GM18499 (cell line): ENCODE measurements around the gene P2RX2.

Experiments
- ATAC-seq: cut with Tn5 transposase; IDR thresholded peaks from one replicate; pipeline ENCODE4 v1.9.1; 2021; ENCODE audit warnings: moderate number of reproducible peaks; ENCODE audit not compliant: insufficient read depth, unreplicated experiment

Gene P2RX2

DNA sequence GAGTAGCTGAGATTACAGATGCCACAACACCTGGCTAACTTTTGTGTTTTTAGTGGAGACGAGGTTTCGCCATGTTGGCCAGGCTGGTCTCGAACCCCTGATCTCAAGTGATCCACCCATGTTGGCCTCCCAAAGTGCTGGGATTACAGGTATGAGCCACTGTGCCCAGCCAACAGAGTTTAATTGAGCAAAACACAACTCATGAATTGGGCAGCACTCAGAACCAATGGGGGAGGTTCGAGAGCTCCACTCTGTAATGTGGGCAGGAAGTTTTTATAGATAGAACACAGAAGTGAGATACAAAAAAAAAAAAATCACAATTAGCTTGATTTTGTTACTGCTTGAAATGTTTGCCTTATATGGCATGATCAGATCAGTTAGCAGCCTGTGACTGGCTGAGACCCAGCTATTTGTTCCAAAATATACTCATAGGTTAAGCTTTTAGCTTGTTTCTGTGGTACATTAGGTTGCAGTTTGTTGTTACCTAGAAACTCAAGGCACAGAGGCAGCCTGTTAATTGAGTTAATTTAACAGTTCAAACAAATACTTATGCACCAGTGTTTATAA, 1.4 kb upstream of the P2RX2 start:
- ATAC-seq: no peak

DNA sequence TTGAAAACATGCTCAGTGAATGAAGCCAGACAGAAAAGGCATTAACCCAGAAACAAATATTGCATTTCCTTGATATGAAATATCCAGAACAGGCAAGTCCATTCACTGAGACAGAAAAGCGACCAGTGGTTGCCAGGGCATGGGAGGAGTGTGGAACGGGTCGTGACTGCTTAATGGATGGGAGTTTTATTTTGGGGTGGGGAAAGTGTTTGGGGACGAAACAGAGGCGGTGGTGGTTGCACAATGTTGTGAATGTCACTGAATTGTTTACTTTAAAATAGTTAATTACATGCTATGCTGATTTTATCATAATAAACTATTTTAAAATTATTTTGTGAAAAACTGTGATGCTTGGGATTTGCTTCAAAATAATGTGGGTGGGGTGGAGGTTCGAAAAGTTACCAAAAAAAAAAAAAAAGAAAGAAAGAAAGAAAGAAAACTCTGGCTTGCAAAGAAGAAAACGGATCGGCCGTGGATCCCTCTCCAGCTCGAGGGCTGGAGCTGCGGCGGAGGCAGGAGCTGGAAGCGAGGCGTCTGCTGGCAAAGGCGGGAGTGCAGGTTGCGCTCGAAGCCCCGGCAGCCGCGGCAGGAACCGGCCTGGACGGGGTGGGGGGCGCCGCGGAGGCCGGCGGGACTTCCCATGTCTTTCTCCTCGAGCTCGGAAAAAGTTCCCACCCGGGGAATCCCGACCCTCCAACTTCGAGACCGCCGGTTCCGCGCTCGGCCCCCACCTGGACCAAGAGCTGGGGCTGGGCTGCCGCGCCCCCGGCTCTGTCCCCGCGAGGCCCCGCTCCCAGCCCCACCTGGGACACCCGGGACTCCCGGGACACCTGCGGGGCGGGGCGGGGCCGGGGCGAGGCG, 524 bp upstream of the P2RX2 start:
- ATAC-seq: no peak

DNA sequence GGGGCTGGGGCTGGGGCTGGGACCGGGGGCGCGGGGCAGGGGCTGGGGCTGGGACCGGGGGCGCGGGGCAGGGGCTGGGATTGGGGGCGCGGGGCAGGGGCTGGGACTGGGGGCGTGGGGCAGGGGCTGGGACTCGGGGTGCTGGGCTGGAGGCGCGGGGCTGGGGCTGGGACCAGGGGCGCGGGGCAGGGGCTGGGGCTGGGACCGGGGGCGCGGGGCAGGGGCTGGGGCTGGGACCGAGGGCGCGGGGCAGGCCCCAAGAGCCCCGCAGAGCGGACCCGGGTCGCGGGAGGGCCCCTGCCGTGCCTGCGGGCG, 452 bp downstream of the P2RX2 start:
- ATAC-seq: no peak

DNA sequence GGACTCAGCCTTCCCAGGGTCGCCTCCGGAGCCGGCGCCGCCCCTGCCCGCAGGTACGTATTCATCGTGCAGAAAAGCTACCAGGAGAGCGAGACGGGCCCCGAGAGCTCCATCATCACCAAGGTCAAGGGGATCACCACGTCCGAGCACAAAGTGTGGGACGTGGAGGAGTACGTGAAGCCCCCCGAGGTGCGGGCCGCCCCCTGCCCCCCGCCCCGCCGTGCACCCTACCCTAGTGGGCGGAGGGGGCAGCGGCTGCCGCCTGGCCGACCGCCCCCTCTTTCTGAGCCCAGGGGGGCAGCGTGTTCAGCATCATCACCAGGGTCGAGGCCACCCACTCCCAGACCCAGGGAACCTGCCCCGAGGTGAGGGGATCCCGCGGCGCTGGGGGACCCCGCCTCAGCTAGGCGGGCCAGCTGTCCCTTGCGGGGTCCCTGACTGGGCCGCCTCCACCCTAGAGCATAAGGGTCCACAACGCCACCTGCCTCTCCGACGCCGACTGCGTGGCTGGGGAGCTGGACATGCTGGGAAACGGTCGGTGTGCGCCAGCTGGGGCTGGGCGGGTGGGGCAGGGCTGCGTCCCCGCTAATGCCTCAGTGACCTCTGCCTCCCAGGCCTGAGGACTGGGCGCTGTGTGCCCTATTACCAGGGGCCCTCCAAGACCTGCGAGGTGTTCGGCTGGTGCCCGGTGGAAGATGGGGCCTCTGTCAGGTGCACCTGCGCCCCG, 973 bp downstream of the P2RX2 start:
- no peak for ATAC-seq

DNA sequence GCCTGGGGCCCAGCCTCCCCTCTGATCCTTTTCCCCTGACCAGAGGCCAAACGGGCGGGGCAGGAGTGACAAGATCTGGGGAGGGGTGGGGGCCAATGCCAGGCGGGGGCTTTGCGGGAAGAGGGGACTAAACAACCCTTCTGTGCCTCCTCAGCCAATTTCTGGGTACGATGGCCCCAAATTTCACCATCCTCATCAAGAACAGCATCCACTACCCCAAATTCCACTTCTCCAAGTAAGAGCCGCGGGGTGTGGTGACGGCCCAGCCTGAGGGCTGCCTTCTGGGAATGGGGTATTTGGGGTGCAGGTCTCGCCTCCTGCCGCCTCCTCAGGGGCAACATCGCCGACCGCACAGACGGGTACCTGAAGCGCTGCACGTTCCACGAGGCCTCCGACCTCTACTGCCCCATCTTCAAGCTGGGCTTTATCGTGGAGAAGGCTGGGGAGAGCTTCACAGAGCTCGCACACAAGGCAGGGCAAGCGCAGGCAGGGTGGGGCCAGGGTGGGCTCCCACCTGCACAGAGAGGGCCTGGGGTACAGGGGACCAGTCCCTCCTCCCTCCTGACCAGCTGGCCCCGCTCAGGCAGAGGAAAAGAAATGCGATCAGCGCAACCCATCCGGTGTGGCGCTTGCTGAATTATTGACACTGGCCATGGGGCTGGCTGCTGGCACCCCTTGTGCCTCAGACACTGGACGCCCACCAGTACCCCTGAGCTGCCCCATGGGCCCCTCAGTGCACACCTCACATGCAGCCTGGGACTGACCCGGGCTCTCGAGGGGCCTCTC, 1.7 kb downstream of the P2RX2 start:
- no peak for ATAC-seq

DNA sequence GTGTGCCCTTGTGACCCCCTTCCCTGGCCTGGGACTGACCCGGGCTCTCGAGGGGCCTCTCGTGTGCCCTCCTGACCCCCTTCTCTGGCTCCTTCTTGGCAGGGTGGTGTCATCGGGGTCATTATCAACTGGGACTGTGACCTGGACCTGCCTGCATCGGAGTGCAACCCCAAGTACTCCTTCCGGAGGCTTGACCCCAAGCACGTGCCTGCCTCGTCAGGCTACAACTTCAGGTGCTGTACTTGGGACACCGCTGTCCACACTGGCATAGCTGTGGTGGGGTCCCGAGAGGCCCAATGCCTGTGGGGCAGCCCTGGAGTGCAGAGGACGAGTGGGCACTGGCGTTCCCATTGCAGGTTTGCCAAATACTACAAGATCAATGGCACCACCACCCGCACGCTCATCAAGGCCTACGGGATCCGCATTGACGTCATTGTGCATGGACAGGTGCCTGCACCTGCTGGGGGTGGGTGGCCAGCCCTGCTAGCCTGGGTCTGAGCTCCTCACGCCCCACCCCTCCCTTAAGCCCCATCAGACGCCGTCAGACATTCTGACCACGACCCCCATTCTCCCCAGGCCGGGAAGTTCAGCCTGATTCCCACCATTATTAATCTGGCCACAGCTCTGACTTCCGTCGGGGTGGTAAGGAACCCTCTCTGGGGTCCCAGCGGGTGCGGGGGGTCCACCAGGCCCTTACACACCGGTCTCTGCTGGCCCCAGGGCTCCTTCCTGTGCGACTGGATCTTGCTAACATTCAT, 2.5 kb downstream of the P2RX2 start:
- no peak for ATAC-seq

DNA sequence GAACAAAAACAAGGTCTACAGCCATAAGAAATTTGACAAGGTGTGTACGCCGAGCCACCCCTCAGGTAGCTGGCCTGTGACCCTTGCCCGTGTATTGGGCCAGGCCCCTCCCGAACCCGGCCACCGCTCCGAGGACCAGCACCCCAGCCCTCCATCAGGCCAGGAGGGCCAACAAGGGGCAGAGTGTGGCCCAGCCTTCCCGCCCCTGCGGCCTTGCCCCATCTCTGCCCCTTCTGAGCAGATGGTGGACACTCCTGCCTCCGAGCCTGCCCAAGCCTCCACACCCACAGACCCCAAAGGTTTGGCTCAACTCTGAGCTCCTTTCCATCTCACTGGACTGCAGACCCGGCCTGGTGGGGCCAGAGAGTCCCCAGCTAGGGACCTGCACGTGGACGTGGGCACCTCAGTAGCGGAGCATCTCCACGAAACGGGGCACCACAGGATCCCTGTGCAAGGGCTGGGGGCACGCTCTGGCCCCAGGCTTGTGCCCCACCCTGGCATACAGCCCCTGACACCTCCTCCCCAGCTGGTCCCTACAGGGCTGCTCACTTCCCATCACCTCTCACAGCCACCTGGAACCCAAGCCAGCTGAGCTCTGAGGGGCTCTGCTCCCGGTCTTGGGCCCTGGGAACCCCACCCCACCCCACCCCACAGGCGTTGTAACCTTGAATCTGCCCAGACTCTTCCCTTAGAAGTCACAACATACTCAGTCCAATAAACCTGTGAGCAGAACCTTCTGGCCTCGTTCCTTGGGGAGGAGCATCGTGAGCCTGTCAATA, 3.3 kb downstream of the P2RX2 start:
- no peak for ATAC-seq

DNA sequence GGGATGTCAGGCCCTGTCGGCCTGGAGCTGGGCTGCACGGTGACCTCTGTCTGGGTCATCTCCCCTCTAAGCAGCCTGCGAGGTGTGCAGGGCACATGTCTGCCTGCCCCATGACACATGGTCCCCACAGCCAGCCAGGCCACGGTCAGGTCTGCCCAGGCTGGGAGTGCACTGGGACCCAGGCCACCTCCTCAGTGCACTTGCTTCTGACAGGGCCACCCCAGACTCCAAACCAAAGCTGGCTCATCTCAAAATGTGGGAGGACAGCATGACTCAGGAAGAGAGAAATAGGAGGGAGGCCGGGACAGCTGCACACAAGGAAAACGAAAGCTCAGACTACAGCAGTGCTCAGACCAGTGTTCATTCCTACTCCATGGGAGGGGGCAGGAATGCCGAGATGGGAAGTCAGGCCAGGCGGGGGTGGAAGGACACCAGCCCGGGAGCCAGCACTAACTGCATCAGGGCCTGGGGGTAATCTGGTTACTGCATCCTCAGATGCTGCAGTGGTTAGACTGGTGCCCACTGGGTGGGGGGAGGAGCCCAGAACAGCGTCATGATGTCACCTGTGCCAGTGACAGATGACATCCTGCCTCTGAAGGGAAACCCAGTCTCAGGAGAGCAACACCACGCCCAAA, 4.0 kb downstream of the P2RX2 start:
- no peak for ATAC-seq

DNA sequence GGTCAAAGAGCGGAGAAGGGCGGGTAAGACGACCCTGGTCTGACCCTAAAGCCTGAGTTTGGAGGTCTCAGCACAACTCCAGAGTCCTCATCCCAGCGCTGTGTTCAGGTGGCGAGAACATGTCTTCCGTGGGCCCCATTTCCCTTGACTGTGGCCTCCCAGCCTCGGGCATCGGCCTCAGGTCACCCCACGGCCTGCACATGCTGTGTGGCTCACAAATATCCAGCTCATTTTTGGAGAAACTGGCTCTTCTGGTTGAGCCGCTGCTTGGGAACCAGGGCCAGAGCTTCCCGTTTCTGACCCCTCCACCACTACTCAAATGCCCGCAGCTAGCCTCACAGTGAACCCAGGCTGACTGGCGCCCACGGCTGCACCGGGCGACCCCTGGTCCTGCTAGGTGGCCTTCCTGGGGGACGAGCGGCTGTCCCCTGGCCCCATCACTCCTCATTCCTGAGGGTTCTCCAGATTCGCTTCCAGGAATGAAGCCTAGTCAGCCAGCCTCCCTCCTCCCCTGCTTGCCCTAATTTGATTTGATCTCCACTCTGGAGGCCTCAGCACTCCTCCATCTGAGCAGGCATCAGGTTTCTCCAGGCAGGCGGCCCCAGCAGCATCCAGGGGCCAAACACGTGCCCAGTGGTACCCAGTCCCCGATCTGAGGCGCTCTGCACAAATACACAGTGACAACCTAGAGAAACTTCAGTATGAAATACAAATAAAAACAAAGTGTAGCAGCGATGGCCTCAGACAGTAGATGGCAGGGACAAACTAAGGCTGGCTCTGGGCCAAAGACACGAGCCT, 4.7 kb downstream of the P2RX2 start:
- ATAC-seq: no peak

DNA sequence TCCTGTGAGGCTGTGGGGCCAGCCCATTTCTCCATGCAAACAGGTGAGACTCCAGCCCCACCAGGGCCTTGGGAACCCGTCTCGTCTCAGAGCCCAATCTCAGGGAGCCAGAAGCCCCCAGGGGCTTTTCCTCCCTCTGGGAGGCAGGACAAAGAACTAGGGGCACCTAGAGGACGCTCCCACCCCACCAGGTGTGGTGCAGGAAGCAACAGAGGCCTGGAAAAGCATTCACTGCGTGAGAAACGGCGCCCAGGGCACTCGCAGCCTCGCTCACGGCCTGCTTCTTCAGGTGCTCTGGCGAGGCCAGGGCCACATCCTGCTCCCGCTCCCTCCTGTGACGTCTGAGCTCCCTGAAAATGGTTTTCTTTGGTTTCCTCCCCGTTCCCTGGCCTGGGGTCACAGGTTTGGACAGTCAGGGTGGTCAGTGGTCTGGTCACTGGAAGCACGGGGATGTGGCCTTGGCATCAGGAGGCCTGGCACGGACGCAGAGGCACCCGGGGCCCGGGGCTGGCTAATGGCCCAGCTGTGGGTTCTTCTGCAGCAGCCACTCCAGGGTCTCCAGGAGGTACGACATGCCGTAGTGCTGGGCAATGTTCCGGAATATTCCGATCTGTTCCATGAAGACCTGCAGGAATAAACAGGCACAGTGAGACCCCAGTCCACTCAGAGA, 5.7 kb downstream of the P2RX2 start:
- ATAC-seq: no peak

DNA sequence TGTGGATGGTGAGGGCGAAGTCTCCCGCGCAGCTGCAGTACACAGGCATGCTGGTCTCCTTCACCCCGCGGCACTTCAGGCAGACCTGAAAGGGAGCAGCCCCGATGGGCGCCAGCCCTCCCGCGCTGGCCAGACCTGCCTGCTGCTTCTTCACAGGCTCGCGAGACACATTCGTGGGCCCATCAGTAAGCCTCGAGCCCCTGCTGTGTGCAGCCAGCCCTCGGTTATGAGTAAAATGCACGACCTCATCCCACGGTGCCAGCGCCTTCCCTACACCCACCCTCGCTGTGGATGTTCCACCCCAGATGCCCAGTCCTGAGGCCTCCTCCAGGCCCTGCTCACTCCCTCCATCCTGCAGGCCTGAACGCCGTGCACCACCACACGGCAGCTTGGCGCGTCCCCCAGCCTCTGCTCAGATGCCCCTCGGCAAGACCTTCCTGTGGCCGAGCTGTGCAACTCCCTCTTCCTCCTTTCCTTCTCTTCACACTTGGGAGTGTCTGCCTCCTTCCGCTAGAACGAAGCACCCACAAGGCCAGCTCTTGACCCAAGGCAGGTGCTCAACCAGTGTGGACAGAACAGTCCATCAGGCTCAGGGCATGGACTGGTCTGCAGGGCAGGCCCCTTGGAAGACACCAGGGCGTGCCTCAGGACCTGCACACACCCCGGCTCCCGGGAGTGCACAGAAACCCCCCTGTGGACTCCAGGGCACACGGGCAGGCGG, 6.5 kb downstream of the P2RX2 start:
- ATAC-seq: no peak

DNA sequence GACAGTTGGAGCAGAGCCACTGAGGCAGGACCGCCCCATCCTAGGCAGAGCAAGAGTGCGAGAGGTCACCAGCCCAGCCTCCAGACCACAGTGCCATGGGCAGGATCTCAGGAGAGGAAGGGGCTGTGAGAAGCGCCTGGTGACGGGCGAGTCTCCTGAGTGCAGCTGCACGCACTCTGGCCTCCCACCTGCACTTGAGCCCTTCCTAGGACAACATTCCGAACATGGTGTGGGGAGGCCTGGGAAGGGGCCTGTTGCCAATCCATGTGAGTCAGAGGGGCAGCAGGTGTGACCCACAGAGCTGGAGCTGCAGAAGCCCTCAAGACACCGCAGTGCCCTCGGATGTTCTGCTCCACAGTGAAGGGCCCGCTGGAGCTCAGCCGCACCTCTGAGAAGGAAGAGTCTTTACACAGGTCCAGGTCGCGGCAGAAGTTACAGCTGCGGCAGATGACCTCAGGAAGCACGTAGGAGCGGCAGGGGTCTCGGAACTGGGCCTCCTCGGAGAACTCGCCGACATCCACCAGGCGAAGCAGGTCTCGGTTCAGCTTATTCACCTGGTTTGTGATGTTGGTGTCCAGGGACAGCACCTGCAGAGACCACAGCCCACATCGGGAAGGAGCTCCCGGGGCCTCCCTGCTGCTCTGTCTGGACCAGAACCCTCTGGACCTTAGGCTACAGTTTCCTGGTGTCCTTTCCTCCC, 7.3 kb downstream of the P2RX2 start:
- ATAC-seq: no peak

DNA sequence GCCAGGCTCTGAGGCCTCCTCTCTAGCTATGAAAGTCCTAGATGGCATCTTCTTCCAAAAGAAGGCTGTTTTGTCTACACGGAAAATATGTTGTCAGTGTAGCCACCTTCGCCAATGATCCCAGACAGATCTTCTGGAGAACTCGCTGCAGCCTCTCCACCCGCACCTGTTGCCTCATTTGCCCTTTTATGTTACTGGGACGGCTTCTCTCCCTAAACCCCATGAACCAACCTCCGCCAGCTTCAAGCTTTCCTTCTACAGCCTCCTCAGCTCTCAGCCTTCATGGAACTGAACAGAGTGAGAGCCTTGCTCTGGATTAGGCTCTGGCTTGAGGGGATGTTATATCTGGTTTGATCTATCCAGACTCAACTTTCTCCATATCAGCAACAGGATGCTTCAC, 10.8 kb downstream of the P2RX2 start:
- ATAC-seq: no peak

DNA sequence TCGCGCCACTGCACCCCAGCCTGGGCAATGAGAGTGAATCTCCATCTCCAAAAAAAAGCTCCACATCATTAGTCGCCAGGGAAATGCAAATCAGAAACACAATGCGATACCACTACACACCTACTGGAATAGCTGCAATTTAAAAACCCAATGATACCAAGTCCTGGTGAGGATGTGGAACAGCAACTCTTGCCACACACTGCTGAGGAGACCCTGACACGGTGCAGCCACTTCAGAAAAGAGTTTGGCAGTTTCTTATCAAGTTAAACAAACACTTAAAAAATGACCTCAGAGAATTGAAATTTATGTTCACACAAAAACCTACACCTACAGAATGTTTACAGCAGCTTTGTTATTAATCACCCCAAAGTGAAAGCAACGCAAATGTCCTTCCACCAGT, 12.1 kb downstream of the P2RX2 start:
- no peak for ATAC-seq

DNA sequence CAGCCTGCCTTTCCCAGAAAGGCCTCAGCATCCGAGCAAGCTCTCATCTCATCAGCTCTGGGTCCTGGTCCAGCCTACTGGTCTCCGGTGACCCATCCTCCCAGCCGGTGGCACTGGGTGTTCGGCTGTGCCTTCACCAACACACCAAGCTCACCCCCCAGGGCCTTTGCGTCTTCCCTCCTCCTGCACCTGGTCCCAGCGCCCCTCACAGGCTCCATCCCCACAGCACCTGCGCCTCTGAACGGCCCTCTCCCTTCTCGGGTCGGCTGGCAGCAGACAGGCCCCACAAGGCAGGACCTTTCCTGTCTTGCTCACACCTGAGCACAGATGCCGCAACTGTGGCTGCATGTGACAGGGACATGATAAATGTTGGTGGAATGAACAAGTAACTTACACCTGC, 13.1 kb downstream of the P2RX2 start:
- no peak for ATAC-seq

DNA sequence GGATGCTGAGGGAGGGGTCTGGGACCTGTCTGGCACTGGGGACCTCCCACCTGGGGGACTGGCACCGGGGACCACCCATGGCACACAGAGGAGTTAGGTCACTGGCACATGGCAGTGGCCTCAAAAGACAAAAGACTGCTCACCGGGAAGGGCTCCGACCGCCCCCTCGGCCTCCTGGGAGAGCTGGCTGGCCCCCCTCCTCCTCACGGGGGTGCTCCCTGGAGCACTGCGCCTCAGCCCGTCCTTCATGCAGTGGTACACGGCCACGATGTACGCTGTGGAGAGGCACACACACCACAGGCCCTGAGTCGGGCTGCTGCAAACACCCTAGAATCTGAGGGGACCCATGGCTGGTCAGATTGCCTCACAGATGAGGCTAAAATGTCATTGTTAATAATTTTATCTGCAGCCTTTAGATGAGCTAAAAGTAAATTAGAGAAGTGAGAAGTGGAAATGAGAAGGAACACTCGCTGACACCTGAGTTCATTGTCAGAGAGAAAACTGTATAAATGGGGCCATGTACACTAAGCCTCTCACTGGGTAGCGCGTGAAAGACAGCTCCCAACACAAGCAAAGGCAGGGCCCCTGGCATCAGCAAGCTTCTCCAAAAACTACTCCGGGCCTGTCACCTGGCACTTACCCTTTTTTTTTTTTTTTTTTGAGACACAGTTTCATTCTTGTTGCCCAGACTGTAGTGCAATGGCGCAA, 14.1 kb downstream of the P2RX2 start:
- no peak for ATAC-seq
